OCI-LY7 (cell line): Measurements from ENCODE around the gene OBSL1. TPM values are rescaled to one million over a fixed set of nuclear protein-coding genes. Genes with fewer than 3 reads are reported as not detected.

Experiments
- BruUV-seq: library from RNA; stranded (reverse); fragments of 400-500 nt; replicated peaks from 2 replicates; lab custom pipeline; 2021; lab: Mats Ljungman, UMichigan
- CTCF ChIA-PET: fragments of 300-600 bp; sonication (Branson Sonifier 250); formaldehyde crosslinking; loops from one replicate; lab custom pipeline; 2022; ENCODE audit warnings: antibody characterized with exemption; ENCODE audit not compliant: unreplicated experiment; lab: Charles Lee
- POLR2A ChIA-PET: fragments of 300-600 bp; sonication (Branson Sonifier 250); formaldehyde crosslinking; loops from one replicate; lab custom pipeline; 2022; ENCODE audit warnings: antibody characterized with exemption; lab: Charles Lee
- DNase-seq: peaks from one replicate; pipeline ENCODE4 v3.0.0-alpha.2; 2015; ENCODE audit warnings: low spot score
- H2AFZ ChIP-seq: fragments of 200-600 bp; sonication (generic), shearing (Covaris generic); 2 replicates; pipeline ENCODE4 v1.6.1; 2014; ENCODE audit warnings: mild to moderate bottlenecking, antibody characterized with exemption, low read length, moderate library complexity
- H3K27ac ChIP-seq: fragments of 200-600 bp; sonication (generic); 2 replicates; pipeline ENCODE4 v1.5.1; 2014; ENCODE audit warnings: mixed run types, low read depth, mild to moderate bottlenecking, moderate library complexity, low read length, inconsistent platforms; ENCODE audit not compliant: poor library complexity, severe bottlenecking
- H3K36me3 ChIP-seq: fragments of 200-600 bp; sonication (generic); 2 replicates; pipeline ENCODE4 v1.6.1; 2014; ENCODE audit warnings: mild to moderate bottlenecking, antibody characterized with exemption, low read length, moderate library complexity, mixed read lengths; ENCODE audit not compliant: insufficient read depth
- H3K4me1 ChIP-seq: fragments of 200-600 bp; sonication (generic); 2 replicates; pipeline ENCODE4 v1.5.1; 2014; ENCODE audit warnings: mild to moderate bottlenecking, low read length; ENCODE audit not compliant: insufficient read depth, poor library complexity, severe bottlenecking
- H3K4me2 ChIP-seq: fragments of 200-600 bp; sonication (generic); 2 replicates; pipeline ENCODE4 v1.6.1; 2014; ENCODE audit warnings: mild to moderate bottlenecking, low read length
- H3K4me3 ChIP-seq: fragments of 200-600 bp; sonication (generic); 2 replicates; pipeline ENCODE4 v1.5.1; 2014; ENCODE audit warnings: mild to moderate bottlenecking, low read depth, low read length; ENCODE audit not compliant: poor library complexity, severe bottlenecking
- H3K79me2 ChIP-seq: fragments of 200-600 bp; sonication (generic); 2 replicates; pipeline ENCODE4 v1.6.1; 2016; ENCODE audit warnings: low read depth, mild to moderate bottlenecking, low read length, moderate library complexity, mixed read lengths; ENCODE audit not compliant: insufficient read depth
- H3K9me2 ChIP-seq: fragments of 200-600 bp; sonication (generic); 2 replicates; pipeline ENCODE4 v1.6.1; 2016; ENCODE audit warnings: mild to moderate bottlenecking, low read length, mixed read lengths; ENCODE audit not compliant: insufficient read depth
- H3K9me3 ChIP-seq: fragments of 200-600 bp; sonication (generic); 2 replicates; pipeline ENCODE4 v1.6.1; 2014; ENCODE audit warnings: mild to moderate bottlenecking, mixed run types, low read length, mixed read lengths
- H4K20me1 ChIP-seq: fragments of 200-600 bp; sonication (generic); 2 replicates; pipeline ENCODE4 v1.6.1; 2014; ENCODE audit warnings: mild to moderate bottlenecking, antibody characterized with exemption, low read length, moderate library complexity, mixed read lengths; ENCODE audit not compliant: insufficient read depth
- CTCF ChIP-seq: fragments of 200-600 bp; sonication (generic); conservative IDR thresholded peaks from 2 replicates; pipeline ENCODE4 v1.5.1; 2014; ENCODE audit warnings: mild to moderate bottlenecking, antibody characterized with exemption, low read length, moderate library complexity, mixed read lengths
- EZH2phosphoT487 ChIP-seq: fragments of 200-600 bp; sonication (generic); IDR thresholded peaks from 2 replicates; pipeline ENCODE4 v1.6.1; 2018; ENCODE audit warnings: low read depth, borderline replicate concordance, mild to moderate bottlenecking, mixed run types, antibody characterized with exemption, low read length, moderate library complexity, mixed read lengths
- intact Hi-C: fragments of 100-400 bp; cut with micrococcal nuclease; formaldehyde crosslinking; loops from one replicate; pipeline ENCODE4 v1.10.0; 2022; ENCODE audit not compliant: unreplicated experiment
- total RNA-seq, 2 experiments: library from RNA; depleted of rRNA in 1 of 2; stranded (reverse); fragments of >200 nt in 1 of 2; shearing (Covaris generic) in 1 of 2; gene quantifications; 2 replicates each; pipeline ENCODE4 v1.2.3, GENCODE V29; 2014 to 2022

Gene OBSL1
- total RNA-seq, 2 experiments from 2014 or later = 0.25 TPM; not detected in 1

DNA sequence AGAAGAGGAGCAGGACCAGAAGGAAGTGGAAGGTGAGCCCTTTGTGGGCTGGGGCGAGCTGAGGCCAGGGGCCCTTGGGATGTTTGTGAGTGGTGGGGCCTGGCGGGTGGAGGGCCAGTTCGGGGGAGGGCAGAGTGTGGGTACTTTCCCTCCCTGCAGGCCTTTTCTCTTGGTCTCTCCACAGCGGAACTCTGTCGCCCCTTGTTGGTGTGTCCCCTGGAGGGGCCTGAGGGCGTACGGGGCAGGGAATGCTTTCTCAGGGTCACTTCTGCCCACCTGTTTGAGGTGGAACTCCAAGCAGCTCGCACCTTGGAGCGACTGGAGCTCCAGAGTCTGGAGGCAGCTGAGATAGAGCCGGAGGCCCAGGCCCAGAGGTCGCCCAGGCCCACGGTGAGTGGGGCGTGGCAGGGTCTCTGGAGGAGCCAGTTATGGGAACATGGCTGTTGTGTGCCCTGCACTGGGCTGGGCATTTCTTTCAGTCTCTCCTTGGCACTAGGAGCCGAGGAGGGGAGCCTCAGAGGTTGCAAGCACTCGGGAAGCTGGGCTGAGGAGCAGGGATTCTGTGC lies 37.1 kb upstream of the OBSL1 start:
- Histone ChIP-seq H3K4me3 (no peak overlapping the region), H3K27ac (no peak overlapping the region), H2AFZ (no peak overlapping the region), H3K9me3 (no peaks in the 10 kb centered on the region), H3K36me3 (peaks cover 27% of the 10 kb centered on the region), H3K9me2 (no peaks in the 10 kb centered on the region), H3K4me1 (peaks cover 6% of the 10 kb centered on the region), H3K4me2 (no peak overlapping the region), H4K20me1 (no peaks in the 10 kb centered on the region), H3K79me2 (no peaks in the 10 kb centered on the region)
- POLR2A ChIA-PET = no interaction called here
- DNase-seq = no peak
- no peak for TF ChIP-seq CTCF
- no peak for TF ChIP-seq EZH2phosphoT487
- BruUV-seq = no TSS peak
- CTCF ChIA-PET = interaction anchor here (0.5 kb wide), 1 partner anchor 11 kb away, joined by 3 read pairs; the partner anchor contains the start of gene STK11IP
- intact Hi-C loops = no loop called here

DNA sequence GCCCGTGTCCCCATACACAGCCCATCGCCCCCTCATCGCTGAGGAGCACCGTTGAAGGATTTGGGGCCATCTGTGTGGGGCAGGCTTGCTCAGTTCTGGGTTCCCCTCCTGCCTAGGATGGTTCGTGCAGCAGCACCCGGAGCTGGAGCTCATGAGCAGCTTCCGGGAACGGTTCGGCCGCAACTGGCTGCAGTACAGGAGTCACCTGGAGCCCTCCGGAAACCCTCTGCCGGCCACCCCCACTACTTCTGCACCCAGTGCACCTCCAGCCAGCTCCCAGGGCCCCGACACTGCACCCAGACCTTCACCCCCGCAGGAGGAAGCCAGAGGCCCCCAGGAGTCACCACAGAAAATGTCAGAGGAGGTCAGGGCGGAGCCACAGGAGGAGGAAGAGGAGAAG lies 36.6 kb upstream of the OBSL1 start:
- Histone ChIP-seq H3K36me3 (peaks cover 27% of the 10 kb centered on the region), H2AFZ (no peak overlapping the region), H4K20me1 (no peaks in the 10 kb centered on the region), H3K9me2 (no peaks in the 10 kb centered on the region), H3K4me3 (no peak overlapping the region), H3K79me2 (no peaks in the 10 kb centered on the region), H3K4me2 (no peak overlapping the region), H3K4me1 (peaks cover 5% of the 10 kb centered on the region), H3K9me3 (no peaks in the 10 kb centered on the region), H3K27ac (no peak overlapping the region)
- intact Hi-C loops = no loop called here
- no peak for DNase-seq
- no peak for TF ChIP-seq EZH2phosphoT487
- no peak for TF ChIP-seq CTCF
- POLR2A ChIA-PET = no interaction called here
- CTCF ChIA-PET = interaction anchor here (0.5 kb wide), 1 partner anchor 10 kb away, joined by 3 read pairs; the partner anchor contains the start of gene STK11IP
- no TSS peak for BruUV-seq

DNA sequence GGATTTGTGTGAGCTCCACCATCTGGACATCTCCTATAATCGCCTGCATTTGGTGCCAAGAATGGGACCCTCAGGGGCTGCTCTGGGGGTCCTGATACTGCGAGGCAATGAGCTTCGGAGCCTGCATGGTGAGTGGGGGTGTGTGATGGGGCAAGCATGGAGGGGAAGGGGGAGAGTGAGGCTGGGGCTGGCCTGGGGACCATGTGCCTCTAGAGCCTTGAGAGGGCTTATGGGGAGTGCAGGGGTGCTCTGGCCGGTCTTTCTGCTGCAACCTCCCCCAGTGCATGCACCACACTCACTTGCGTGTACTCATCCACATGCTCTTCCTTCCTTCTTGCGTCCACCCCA lies 34.2 kb upstream of the OBSL1 start:
- H3K27ac ChIP-seq = no peak overlapping the region
- TF ChIP-seq EZH2phosphoT487 (no peak), CTCF (no peak)
- H2AFZ ChIP-seq = no peak overlapping the region
- no peak overlapping the region for H3K4me2 ChIP-seq
- H3K79me2 ChIP-seq = no peaks in the 10 kb centered on the region
- no peak overlapping the region for H3K4me3 ChIP-seq
- no peaks in the 10 kb centered on the region for H3K9me2 ChIP-seq
- intact Hi-C loops = no loop called here
- POLR2A ChIA-PET = no interaction called here
- no peaks in the 10 kb centered on the region for H3K4me1 ChIP-seq
- peaks cover 28% of the 10 kb centered on the region for H3K36me3 ChIP-seq
- no TSS peak for BruUV-seq
- DNase-seq = no peak
- CTCF ChIA-PET = interaction anchor here (0.6 kb wide), 1 partner anchor 98 kb away, joined by 3 read pairs; no protein-coding TSS in a partner anchor
- H3K9me3 ChIP-seq = no peaks in the 10 kb centered on the region
- no peaks in the 10 kb centered on the region for H4K20me1 ChIP-seq
